Right kidney (tissue), 1 donor: ENCODE measurements around the gene CSNK2B.

Experiments
- DNase-seq: peaks from one replicate; pipeline ENCODE4 v3.0.0-alpha.2; 2016

The CSNK2B gene

GRCh38 chr6:31634969-31635575 lies 30.8 kb upstream of the CSNK2B start:
- no peak for DNase-seq

- DNase-seq: no peak
These were observed 28.9 kb upstream of the CSNK2B start for GRCh38 chr6:31636698-31637596.

- no peak for DNase-seq
These were observed 26.8 kb upstream of the CSNK2B start for GRCh38 chr6:31639043-31639442.

GRCh38 chr6:31639449-31639861 lies 26.4 kb upstream of the CSNK2B start:
- DNase-seq: no peak

GRCh38 chr6:31640612-31641011 lies 25.3 kb upstream of the CSNK2B start:
- DNase-seq: no peak

- DNase-seq: no peak
These were observed 24.5 kb upstream of the CSNK2B start for GRCh38 chr6:31641370-31641769.

- no peak for DNase-seq
These were observed 22.9 kb upstream of the CSNK2B start for GRCh38 chr6:31642798-31643570.

- no peak for DNase-seq
These were observed 21.9 kb upstream of the CSNK2B start for GRCh38 chr6:31643818-31644454.

GRCh38 chr6:31645325-31645724 lies 20.6 kb upstream of the CSNK2B start:
- DNase-seq: no peak

- DNase-seq: no peak
These were observed 14.2 kb upstream of the CSNK2B start for GRCh38 chr6:31651602-31652191.

GRCh38 chr6:31652925-31653724 lies 12.8 kb upstream of the CSNK2B start:
- no peak for DNase-seq

GRCh38 chr6:31654574-31655348 lies 11.1 kb upstream of the CSNK2B start:
- no peak for DNase-seq

GRCh38 chr6:31655349-31656237 lies 10.3 kb upstream of the CSNK2B start, which contains the start of gene APOM:
Gene APOM, plus strand, starts transcription at chr6:31655894. Its CDS starts 73 bp downstream, at chr6:31655967.
- no peak for DNase-seq

GRCh38 chr6:31657406-31658157 lies 8.3 kb upstream of the CSNK2B start:
- DNase-seq: no peak

- DNase-seq: no peak
These were observed 7.7 kb upstream of the CSNK2B start for GRCh38 chr6:31658158-31658688.

GRCh38 chr6:31658983-31659648 lies 6.8 kb upstream of the CSNK2B start:
- DNase-seq: no peak

GRCh38 chr6:31659649-31660380 lies 6.1 kb upstream of the CSNK2B start:
- DNase-seq: peak; percentile 28
